Common myeloid progenitor, CD34-positive (primary cell): Measurements from ENCODE around the gene ACTN2.

Experiments
- CTCF ChIA-PET: fragments of 350-600 bp; sonication (Branson Sonifier 250); formaldehyde crosslinking; loops from one replicate; lab custom pipeline; 2021; ENCODE audit warnings: antibody characterized with exemption; lab: Charles Lee
- POLR2A ChIA-PET: fragments of 350-600 bp; sonication (Branson Sonifier 250); formaldehyde crosslinking; loops from one replicate; lab custom pipeline; 2021; ENCODE audit warnings: antibody characterized with exemption; lab: Charles Lee
- DNase-seq, 3 donors: peaks; one replicate each; pipeline versions ENCODE4 v3.0.0 to v3.0.0-alpha.2; 2013
- H3K27ac ChIP-seq, 2 experiments: 1 replicate in 1 of 2; 2 replicates in 1 of 2; pipeline ENCODE4 v1.7.0; 2013; ENCODE audit warnings: inconsistent platforms in 2 of 2, low read length in 2 of 2, mild to moderate bottlenecking in 2 of 2, low read depth in 1 of 2, moderate library complexity in 1 of 2; ENCODE audit not compliant: severe bottlenecking in 2 of 2, insufficient read depth in 1 of 2, poor library complexity in 1 of 2
- H3K27me3 ChIP-seq, 5 experiments: replicated peaks in 2 of 5; 1 replicate in 3 of 5; 2 replicates in 2 of 5; pipeline versions ENCODE4 v1.6.1 to v1.7.0; 2013; ENCODE audit warnings: low read length in 4 of 5, mild to moderate bottlenecking in 2 of 5, moderate library complexity in 2 of 5, inconsistent platforms in 1 of 5; ENCODE audit not compliant: insufficient read depth in 5 of 5, control insufficient read depth in 4 of 5
- H3K36me3 ChIP-seq, 4 experiments: 1 replicate in 2 of 4; 2 replicates in 2 of 4; pipeline versions ENCODE4 v1.6.1 to v1.7.0; 2013; ENCODE audit warnings: low read length in 3 of 4, control low read depth in 1 of 4, mild to moderate bottlenecking in 1 of 4; ENCODE audit not compliant: control insufficient read depth in 4 of 4, insufficient read depth in 4 of 4
- H3K4me1 ChIP-seq, 4 experiments: 1 replicate in 3 of 4; 2 replicates in 1 of 4; pipeline versions ENCODE4 v1.6.1 to v1.7.1; 2013; ENCODE audit warnings: low read length in 3 of 4, mild to moderate bottlenecking in 3 of 4, control low read depth in 1 of 4, inconsistent platforms in 1 of 4, moderate library complexity in 1 of 4; ENCODE audit not compliant: control insufficient read depth in 4 of 4, insufficient read depth in 4 of 4; ENCODE audit errors: control extremely low read depth in 1 of 4
- H3K4me3 ChIP-seq, 7 experiments: 1 replicate in 4 of 7; 2 replicates in 3 of 7; pipeline versions ENCODE4 v1.5.1 to v1.7.0; 2013; ENCODE audit warnings: mild to moderate bottlenecking in 7 of 7, low read length in 6 of 7, moderate library complexity in 6 of 7, inconsistent platforms in 2 of 7, low read depth in 2 of 7, control low read depth in 1 of 7; ENCODE audit not compliant: insufficient read depth in 4 of 7, control insufficient read depth in 1 of 7; ENCODE audit errors: extremely low read depth in 1 of 7
- H3K9me3 ChIP-seq, 5 experiments: 1 replicate in 4 of 5; 2 replicates in 1 of 5; pipeline versions ENCODE4 v1.6.1 to v1.7.1; 2013; ENCODE audit warnings: low read length in 4 of 5, mild to moderate bottlenecking in 2 of 5, inconsistent platforms in 1 of 5, low read depth in 1 of 5, moderate library complexity in 1 of 5; ENCODE audit not compliant: control insufficient read depth in 4 of 5, insufficient read depth in 2 of 5; ENCODE audit errors: control extremely low read depth in 1 of 5
- WGBS: methylation state at CpG from one replicate; pipeline ENCODE4 v1.1.5; 2013; ENCODE audit not compliant: insufficient coverage; 5-methylcytosine and 5-hydroxymethylcytosine counted together

The ACTN2 gene

DNA sequence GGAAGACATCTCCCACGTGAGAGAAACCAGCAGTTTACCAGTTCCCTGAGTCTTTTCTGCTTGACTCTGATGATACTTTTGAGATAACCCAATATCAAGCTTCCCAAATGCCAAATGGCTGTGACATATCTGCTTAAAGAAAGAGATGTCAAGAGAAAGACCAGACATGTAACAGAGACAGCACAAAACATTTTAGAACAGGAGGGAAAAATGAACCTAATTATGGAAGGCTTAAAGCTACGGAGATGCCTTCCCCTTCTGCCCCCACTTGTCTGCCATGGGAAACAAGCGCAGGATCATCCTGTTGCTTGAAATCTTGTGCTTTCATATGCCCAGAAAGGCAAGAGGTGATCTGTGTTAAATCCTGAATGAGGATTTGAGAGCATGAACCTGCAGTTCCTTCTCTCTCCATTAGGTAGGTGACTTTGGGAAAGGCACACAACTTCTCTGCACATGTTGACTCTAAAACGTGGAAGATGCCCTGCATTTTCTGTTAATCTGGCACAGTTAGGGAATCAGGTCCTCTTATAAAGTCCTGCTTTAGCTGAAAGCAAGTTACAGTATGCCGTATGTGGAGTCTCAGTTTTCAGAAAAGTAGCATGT, 62.1 kb downstream of the ACTN2 start:
- H3K36me3 ChIP-seq: no peaks in the 10 kb centered on the region
- WGBS: 76% methylated on average over 3 of the region's 5 CpGs
- ChIA-PET CTCF (no interaction called here), POLR2A (no interaction called here)
- H3K9me3 ChIP-seq: no peaks in the 10 kb centered on the region
- no peak overlapping the region for H3K4me3 ChIP-seq
- peak in 1 of 3 donors; percentile 6 for DNase-seq
- no peaks in the 10 kb centered on the region for H3K4me1 ChIP-seq
- no peaks in the 10 kb centered on the region for H3K27me3 ChIP-seq
- H3K27ac ChIP-seq: no peak overlapping the region

DNA sequence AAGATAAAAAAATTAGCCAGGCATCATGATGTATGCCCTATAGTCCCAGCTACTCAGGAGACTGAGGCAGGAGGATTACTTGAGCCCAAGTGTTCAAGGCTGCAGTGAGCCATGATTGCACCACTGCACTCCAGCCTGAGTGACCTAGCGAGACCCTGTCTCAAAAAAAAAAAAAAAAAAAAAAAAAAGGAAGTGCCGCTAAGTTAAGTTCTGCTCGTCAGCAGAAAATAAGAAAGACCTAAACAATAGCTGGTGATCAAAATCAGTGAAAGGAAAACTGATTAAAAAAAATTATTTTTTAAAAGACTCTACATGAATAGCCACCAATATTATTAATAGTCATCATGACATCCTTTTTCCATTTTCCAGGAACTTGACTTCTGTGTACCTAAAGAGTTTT, 64.6 kb downstream of the ACTN2 start:
- Histone ChIP-seq H3K27me3 (no peaks in the 10 kb centered on the region), H3K4me1 (no peaks in the 10 kb centered on the region), H3K36me3 (no peaks in the 10 kb centered on the region), H3K9me3 (no peaks in the 10 kb centered on the region), H3K4me3 (no peak overlapping the region), H3K27ac (no peak overlapping the region)
- DNase-seq: peak in 2 of 3 donors; percentile 4 to 7
- CTCF ChIA-PET: interaction anchor here (1.0 kb wide), 1 partner anchor 9 kb away, joined by 4 read pairs; no protein-coding TSS in a partner anchor
- WGBS: no CpG with 5 or more reads among the region's 3 CpGs
- POLR2A ChIA-PET: no interaction called here

DNA sequence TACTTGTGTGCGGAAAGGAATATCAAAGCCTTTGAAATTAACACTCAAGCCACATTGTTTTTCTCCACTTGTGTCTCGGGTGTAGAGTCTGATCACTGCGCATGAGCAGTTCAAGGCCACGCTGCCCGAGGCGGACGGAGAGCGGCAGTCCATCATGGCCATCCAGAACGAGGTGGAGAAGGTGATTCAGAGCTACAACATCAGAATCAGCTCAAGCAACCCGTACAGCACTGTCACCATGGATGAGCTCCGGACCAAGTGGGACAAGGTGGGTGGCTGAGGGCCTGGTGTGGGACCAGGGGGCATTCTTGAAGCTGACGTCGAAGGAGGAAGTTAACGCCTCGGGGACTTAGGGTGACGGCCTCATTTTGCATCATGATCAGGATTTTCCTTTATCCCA, 65.1 kb downstream of the ACTN2 start:
- CTCF ChIA-PET: interaction anchor here (1.0 kb wide), 1 partner anchor 9 kb away, joined by 4 read pairs; no protein-coding TSS in a partner anchor

DNA sequence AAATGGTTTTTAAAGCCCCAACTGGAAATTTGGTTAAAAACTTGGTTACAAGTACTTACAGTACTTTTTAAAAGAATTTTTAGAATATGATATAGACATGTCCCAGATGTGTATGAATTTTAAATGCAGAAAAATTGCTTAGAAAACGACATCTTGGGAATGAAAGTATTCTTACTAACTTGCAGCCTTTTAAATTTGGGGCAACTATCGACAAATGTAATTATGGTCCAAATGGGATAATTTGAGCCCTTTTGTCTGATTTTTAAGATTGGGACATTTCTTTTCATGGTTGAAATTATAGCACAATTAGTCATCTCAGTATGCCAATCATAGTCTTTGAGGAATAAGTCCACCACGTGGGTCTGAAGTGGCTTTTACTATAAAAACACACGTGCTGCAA, 65.6 kb downstream of the ACTN2 start:
- Histone ChIP-seq H3K36me3 (no peaks in the 10 kb centered on the region), H3K27ac (no peak overlapping the region), H3K27me3 (no peaks in the 10 kb centered on the region), H3K4me1 (no peaks in the 10 kb centered on the region), H3K4me3 (no peak overlapping the region), H3K9me3 (no peaks in the 10 kb centered on the region)
- DNase-seq: no peak
- WGBS: 90% methylated on average over 4 of the region's 4 CpGs
- ChIA-PET POLR2A (no interaction called here), CTCF (interaction anchor here (1.0 kb wide), 1 partner anchor 8 kb away, joined by 4 read pairs; no protein-coding TSS in a partner anchor)

More for the DNA sequence above, 65.1 kb downstream of the ACTN2 start:
- Histone ChIP-seq H3K9me3 (no peaks in the 10 kb centered on the region), H3K27ac (no peak overlapping the region), H3K4me3 (no peak overlapping the region), H3K36me3 (no peaks in the 10 kb centered on the region), H3K4me1 (no peaks in the 10 kb centered on the region), H3K27me3 (no peaks in the 10 kb centered on the region)
- POLR2A ChIA-PET: no interaction called here
- DNase-seq: no peak
- 96% methylated on average over 7 of the region's 16 CpGs for WGBS

DNA sequence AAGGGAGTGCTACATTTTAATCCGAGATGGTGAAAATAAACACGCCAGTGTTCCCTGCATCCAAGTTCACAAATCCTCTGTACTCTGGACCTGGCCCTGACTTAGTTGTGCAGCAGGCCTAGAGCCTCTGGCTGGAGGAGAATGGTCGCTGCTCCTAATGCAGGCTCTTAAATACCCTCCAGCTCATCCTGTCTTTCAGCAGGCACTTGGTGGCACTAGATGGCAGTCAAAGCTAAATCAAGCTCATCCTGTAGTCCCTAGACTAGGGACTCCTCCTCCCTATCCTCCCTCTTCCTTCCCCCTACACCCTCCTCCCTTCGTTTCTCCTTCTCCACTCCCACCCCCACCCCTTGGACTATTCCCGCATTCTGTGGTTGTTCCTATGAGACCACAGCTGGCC, 67.2 kb downstream of the ACTN2 start:
- Histone ChIP-seq H3K4me3 (no peak overlapping the region), H3K27ac (no peak overlapping the region), H3K36me3 (no peaks in the 10 kb centered on the region), H3K9me3 (no peaks in the 10 kb centered on the region), H3K27me3 (no peaks in the 10 kb centered on the region), H3K4me1 (no peaks in the 10 kb centered on the region)
- 83% methylated on average over 5 of the region's 5 CpGs for WGBS
- CTCF ChIA-PET: interaction anchor here (0.6 to 1.6 kb wide), 5 partner anchors 10 to 117 kb away, joined by 3 to 4 read pairs (median 3); no protein-coding TSS in a partner anchor
- peak; percentile 20 to 37 (median 26) for DNase-seq
- POLR2A ChIA-PET: no interaction called here

DNA sequence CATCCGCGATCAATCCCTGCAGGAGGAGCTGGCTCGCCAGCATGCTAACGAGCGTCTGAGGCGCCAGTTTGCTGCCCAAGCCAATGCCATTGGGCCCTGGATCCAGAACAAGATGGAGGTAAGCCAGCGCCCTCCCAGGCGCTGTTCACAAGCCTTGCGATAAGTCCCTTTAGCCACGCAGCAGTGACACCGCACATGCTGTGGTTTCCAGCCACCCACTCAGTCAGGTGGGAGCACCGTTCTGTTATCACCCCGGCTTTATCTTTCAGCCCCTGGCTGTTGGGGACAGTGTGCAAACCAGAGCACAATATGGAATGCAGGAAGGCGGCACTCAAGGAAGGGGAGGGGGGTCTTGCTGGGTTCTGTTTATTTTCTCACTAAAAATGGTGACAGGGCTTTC, 67.7 kb downstream of the ACTN2 start:
- 94% methylated on average over 14 of the region's 14 CpGs for WGBS

DNA sequence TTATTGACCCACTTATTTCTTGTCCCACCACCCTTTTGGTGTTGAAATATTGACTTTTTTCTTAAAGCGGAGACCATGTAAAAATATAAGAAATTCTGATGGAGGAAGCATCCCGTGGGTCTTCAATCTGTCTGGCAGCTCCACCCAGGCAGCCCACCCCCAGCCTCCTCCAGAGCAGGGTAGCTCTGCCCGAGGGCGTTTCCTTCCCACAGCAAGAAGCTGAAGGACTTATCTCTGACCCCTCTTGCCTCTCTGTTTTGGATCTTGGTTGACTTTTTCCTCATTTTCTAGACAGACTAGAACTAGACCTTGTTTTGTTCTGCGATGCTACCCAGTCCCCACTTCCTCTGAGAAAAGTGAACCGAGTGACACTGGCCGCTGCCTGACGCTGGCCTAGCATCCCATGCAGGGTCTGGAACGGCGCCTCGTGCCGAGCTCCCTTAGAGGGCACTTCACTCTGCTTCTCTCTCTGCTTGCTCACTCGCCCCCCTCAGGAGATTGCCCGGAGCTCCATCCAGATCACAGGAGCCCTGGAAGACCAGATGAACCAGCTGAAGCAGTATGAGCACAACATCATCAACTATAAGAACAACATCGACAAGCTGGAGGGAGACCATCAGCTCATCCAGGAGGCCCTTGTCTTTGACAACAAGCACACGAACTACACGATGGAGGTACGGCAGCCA, 68.4 kb downstream of the ACTN2 start:
- Histone ChIP-seq H3K4me3 (no peak overlapping the region), H3K27me3 (no peaks in the 10 kb centered on the region), H3K4me1 (no peaks in the 10 kb centered on the region), H3K36me3 (no peaks in the 10 kb centered on the region), H3K9me3 (no peaks in the 10 kb centered on the region), H3K27ac (no peak overlapping the region)
- WGBS: 93% methylated on average over 16 of the region's 18 CpGs
- ChIA-PET POLR2A (no interaction called here), CTCF (interaction anchor here (1.3 to 1.6 kb wide), 2 partner anchors 9 to 112 kb away, joined by 3 to 4 read pairs; no protein-coding TSS in a partner anchor)
- no peak for DNase-seq

More for the DNA sequence above, 67.7 kb downstream of the ACTN2 start:
- Histone ChIP-seq H3K4me3 (no peak overlapping the region), H3K27me3 (no peaks in the 10 kb centered on the region), H3K27ac (no peak overlapping the region), H3K36me3 (no peaks in the 10 kb centered on the region), H3K4me1 (no peaks in the 10 kb centered on the region), H3K9me3 (no peaks in the 10 kb centered on the region)
- ChIA-PET POLR2A (no interaction called here), CTCF (interaction anchor here (0.6 to 1.6 kb wide), 5 partner anchors 9 to 117 kb away, joined by 3 to 4 read pairs (median 3); no protein-coding TSS in a partner anchor)
- no peak for DNase-seq
